ENCODE data around the gene SPRYD7. TPM values are rescaled to one million over a fixed set of nuclear protein-coding genes. Genes with fewer than 3 reads are reported as not detected.

The SPRYD7 gene
- total and polyA plus RNA-seq, 8 donors = 10.4 to 15.8 (median 13.5) TPM

- Histone ChIP-seq H3K4me3 (no peak overlapping the region), H3K4me1 (peaks cover 0 to 33% of the 10 kb centered on the region in 2 donors), H3K27ac (no peak overlapping the region), H3K9me3 (no peaks in the 10 kb centered on the region), H3K36me3 (peaks cover 0 to 5% of the 10 kb centered on the region in 2 donors), H3K27me3 (no peaks in the 10 kb centered on the region)
- ATAC-seq = no peak
- DNase-seq = no peak
- TF ChIP-seq CTCF (IDR thresholded peaks at IDR 0.05) = no peak
- intact Hi-C loops (cut with DNase I) = no loop called here
Measured at GRCh38 chr13:49933511-49933910, 2.6 kb downstream of the SPRYD7 start.

DNA sequence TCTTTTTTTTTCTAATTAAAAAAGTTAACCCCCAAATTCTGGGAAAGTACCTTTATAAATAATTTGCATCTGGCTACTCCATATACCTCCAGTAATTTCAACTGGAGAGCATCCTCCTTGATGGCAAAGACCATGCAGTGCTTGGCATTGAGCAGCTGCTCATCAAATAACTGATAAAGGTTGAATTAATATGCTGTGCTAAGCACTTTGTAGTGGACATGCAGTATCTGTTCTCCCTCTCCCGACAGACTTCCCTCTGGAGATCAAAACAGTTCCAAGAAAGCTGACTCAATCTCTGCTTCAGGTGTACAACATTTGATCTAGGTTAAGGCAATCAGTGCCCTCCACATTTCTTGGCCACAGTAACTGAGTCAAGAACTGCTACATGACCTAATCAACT is 3.3 kb downstream of the SPRYD7 start:
- Histone ChIP-seq H3K27ac (no peak overlapping the region), H3K4me3 (no peak overlapping the region), H3K4me1 (peaks cover 0 to 32% of the 10 kb centered on the region in 2 donors), H3K36me3 (peaks cover 0 to 7% of the 10 kb centered on the region in 2 donors), H3K9me3 (no peaks in the 10 kb centered on the region), H3K27me3 (no peaks in the 10 kb centered on the region)
- intact Hi-C loops (cut with DNase I) = no loop called here
- DNase-seq = no peak
- no peak for ATAC-seq
- TF ChIP-seq CTCF (IDR thresholded peaks at IDR 0.05) = no peak

GRCh38 chr13:49932066-49932465 is 4.1 kb downstream of the SPRYD7 start:
- H3K9me3 ChIP-seq = no peaks in the 10 kb centered on the region
- TF ChIP-seq CTCF (IDR thresholded peaks at IDR 0.05) = no peak
- no peak for ATAC-seq
- no peak overlapping the region for H3K4me3 ChIP-seq
- H3K27me3 ChIP-seq = no peaks in the 10 kb centered on the region
- intact Hi-C loops (cut with DNase I) = no loop called here
- H3K36me3 ChIP-seq = peaks cover 0 to 15% of the 10 kb centered on the region in 2 donors
- no peak overlapping the region for H3K27ac ChIP-seq
- no peak for DNase-seq
- peaks cover 0 to 27% of the 10 kb centered on the region in 2 donors for H3K4me1 ChIP-seq

DNA sequence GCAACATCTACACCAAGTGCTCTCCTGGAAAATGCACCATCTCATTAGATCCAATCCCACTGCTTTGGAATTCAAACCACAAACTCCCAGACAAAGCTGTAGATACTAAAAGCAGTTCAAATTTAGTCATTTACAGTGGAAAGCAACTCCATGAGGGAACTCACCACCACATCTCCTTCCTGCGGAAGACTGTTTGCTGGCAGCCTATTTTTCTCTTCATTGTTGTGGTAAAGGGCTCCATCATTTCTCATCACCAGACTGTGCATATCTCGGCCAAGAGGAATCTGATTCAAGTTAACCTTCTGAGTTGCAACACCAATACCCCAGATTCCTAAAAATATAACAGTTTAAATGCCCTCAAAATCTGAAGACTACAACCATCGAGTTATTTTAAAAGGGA is 8.4 kb downstream of the SPRYD7 start:
- H3K4me3 ChIP-seq = no peak overlapping the region
- peaks cover 0 to 10% of the 10 kb centered on the region in 2 donors for H3K4me1 ChIP-seq
- DNase-seq = no peak
- no peak for TF ChIP-seq CTCF (IDR thresholded peaks at IDR 0.05)
- ATAC-seq = no peak
- H3K27me3 ChIP-seq = no peaks in the 10 kb centered on the region
- H3K36me3 ChIP-seq = peaks cover 0 to 57% of the 10 kb centered on the region in 2 donors
- H3K9me3 ChIP-seq = no peaks in the 10 kb centered on the region
- intact Hi-C loops (cut with DNase I) = no loop called here
- no peak overlapping the region for H3K27ac ChIP-seq

- ATAC-seq (no peak), DNase-seq (no peak)
- Histone ChIP-seq H3K9me3 (no peaks in the 10 kb centered on the region), H3K36me3 (peaks cover 0 to 64% of the 10 kb centered on the region in 2 donors), H3K4me3 (no peak overlapping the region), H3K27me3 (no peaks in the 10 kb centered on the region), H3K27ac (no peak overlapping the region), H3K4me1 (no peaks in the 10 kb centered on the region)
- TF ChIP-seq CTCF (IDR thresholded peaks at IDR 0.05) = no peak
- intact Hi-C loops (cut with DNase I) = no loop called here
Measured at GRCh38 chr13:49925881-49926418, 10.2 kb downstream of the SPRYD7 start.

Data from left lung (tissue), 10 donors.